NCI-H1105 treated with DMSO at 0.1 percent for 48 hours (cell line): ENCODE results near the gene KCND3.
A peak's percentile ranks its signal among the peaks of the same experiment; 100 is the strongest.
"Not testable (repeated sequence)": the region's sequence is repeated elsewhere in the genome, so short reads cannot be mapped to it uniquely, and the experiment has no call there.

Experiments
- DNase-seq: peaks from one replicate; lab custom pipeline; 2025; lab: John Stamatoyannopoulos, UW

Gene KCND3

DNA sequence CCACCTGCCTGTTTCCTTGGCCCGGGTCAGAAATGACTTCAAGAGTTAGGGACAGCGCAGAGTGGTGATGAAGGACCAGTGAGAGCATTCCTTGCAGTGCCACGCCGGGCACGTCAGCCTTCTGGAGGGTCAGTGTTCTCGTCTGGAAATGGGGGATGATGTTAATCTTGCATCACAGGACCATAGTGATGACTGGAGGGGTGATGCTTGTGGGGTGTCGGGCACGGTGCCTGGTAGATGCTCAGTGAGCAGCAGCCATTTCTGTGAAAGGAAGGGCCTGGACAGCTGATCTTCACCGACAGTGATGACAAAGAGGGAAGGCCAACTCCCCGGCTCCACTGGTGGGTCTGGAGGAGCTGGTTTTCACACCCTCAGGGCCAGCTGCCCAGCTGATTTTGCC is 177.6 kb downstream of the KCND3 start:
- no peak for DNase-seq

DNA sequence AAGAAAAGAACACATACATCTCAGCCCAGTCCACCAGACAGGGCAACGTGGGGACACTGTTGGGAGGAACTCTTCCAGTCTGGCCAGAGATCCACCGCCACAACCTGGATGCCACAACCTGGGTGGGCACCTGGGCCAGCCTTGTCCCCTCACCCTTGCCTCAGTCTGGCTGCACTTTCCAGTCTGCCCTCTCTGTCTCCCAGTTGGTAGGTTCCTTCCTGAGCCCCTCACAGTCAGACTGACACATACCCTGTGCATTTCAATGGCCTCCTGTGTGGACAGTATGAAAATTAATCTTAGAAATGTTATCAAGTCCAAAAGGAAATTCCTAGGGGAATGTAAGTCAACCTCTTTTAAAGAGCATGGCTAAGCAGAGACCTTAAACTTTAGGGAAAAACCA is 184.2 kb downstream of the KCND3 start:
- no peak for DNase-seq

DNA sequence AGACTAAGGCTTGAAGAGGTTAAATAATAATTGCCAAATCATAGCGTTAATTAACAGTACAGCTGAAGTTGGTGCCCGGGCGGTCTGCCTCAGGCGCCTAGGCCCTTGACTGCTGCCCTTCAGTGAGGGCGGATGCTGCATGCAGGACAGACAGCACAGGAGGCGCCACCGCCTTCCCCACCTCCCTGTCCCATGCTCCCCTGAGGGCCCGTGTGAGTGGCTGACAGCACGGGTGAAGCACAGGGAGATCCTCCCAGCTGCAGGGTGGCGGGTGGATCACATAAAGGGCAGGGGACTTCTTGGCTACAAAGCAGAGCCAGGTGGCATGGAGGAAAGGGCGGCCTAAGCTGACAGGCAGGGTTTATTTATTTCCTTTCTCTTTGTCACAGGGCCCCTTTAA is 184.7 kb downstream of the KCND3 start:
- DNase-seq, result no peak

DNA sequence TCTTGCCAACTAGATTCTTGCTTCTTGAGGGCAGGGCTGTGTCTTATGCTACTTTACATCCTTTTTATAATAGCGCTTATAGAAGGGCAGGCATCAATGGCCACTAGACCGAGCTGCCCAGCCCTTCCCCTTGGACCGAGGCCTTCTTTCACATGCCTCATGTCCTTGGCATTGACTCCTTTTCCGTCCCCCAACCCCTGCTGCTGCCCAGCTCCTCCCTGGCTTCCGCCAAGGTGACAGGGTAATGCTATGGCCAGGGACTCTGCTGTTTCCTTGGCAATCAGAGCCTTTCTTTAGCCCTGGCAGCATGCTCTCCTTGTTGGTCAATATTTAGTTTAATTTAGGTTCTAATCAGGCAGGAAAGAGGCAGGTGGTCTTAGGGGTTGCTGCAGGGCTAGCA is 185.5 kb downstream of the KCND3 start:
- no peak for DNase-seq

GRCh38 chr1:111802984-111803383 is 186.5 kb downstream of the KCND3 start:
- DNase-seq, result no peak

DNA sequence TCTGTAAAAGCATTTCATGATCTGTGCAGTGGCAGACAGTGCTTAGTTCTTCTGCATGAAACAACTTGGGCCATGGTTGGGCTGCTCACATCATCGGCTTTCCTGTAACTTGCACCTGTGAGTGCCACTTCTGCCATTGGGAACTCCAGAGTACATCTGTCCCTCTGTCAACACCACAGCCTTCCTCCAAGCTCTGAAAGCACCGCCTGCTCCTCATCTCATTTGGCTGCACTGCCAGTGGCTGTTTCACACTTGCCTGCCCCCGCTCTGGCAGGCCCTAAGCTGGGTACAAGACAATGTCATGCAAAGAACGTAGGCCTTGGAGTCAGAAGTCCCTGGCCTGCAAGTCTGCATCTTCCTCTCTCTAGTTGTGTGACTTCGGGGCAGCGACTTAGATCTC is 187.4 kb downstream of the KCND3 start:
- DNase-seq, result no peak

- DNase-seq, result no peak
These were observed 188.2 kb downstream of the KCND3 start for GRCh38 chr1:111801071-111801850.

GRCh38 chr1:111799722-111800121 is 189.7 kb downstream of the KCND3 start:
- DNase-seq, result not testable (repeated sequence)

DNA sequence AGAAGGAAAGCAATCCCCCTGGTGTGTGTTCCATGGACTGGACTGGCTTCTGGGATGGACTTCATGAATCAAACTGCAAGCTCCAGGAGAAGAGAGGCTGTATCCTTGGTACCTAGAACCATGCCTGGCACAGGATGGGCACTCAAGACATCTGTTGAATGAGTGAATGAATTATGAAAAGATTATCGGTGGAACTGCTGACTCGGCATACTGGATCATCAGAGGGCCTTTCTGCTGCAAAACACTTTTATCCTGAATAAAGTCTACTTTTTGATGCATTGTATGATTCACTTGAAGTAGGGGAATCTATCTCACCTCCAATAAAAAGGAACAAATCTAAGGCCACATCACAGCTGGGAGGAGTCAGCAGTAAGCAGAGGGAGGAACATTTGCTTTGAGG is 190.9 kb downstream of the KCND3 start:
- DNase-seq, result no peak

GRCh38 chr1:111795401-111795800 is 194.1 kb downstream of the KCND3 start:
- DNase-seq, result no peak

GRCh38 chr1:111793923-111794322 is 195.5 kb downstream of the KCND3 start:
- DNase-seq, result peak; percentile 31

GRCh38 chr1:111792249-111792648 is 197.2 kb downstream of the KCND3 start:
- DNase-seq, result no peak

DNA sequence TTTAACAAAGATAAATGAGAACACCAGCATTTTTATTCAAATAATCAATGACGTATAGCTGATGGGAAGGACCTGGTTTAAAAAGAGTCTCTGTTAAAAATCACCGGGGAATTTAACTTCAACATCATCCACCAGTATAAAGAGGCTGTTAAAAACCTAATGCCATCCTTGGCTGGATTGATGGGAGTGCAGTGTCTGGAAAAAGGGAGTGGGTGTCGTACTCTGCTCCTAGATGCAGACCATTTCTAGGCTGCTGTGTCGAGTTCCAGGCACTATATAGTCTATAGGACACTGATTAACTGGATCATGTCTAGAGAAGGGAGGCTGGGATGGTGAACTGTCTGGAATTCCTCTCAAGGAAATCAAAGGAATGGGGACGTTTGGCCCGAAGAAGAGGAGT is 197.7 kb downstream of the KCND3 start:
- no peak for DNase-seq

- DNase-seq, result peak; percentile 10
These were observed 199.7 kb downstream of the KCND3 start for GRCh38 chr1:111789666-111790316.

GRCh38 chr1:111789142-111789541 is 200.3 kb downstream of the KCND3 start:
- DNase-seq, result no peak

GRCh38 chr1:111786669-111787207 is 202.7 kb downstream of the KCND3 start:
- DNase-seq, result no peak

DNA sequence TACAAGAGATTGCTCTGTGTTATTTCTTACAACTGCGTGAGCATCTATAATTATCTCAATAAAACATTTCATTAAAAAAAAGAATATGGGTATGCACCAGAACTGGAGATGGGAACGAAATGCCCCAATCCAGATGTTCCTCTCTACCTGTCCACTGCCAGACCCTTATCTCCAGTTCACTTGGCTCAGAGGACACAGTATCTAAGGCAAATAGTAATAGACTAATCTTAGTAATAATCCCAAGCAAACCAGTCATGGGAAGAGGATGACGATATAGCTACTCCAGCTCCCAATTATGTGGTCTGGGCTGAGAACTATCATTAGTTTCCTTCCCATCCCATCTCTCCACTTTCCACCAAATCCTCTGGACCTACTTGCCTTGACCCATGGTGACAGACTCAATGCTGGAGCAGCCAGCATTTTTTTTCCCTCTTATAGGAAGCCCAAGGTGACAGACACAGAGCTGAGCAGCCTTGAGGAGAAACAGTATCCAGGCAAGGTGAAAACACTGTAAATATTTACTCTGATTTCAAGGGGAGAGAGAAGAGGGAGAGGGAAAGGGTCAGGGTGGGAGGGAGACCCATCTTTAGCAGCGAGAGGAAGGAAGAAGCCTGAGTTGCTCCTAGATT is 205.1 kb downstream of the KCND3 start:
- DNase-seq, result no peak

- DNase-seq, result no peak
These were observed 209.9 kb downstream of the KCND3 start for GRCh38 chr1:111779546-111779945.

GRCh38 chr1:111778541-111779051 is 210.9 kb downstream of the KCND3 start:
- no peak for DNase-seq

GRCh38 chr1:111778066-111778465 is 211.4 kb downstream of the KCND3 start:
- DNase-seq, result no peak

GRCh38 chr1:111777301-111777700 is 212.2 kb downstream of the KCND3 start:
- DNase-seq, result no peak

- DNase-seq, result no peak
These were observed 212.6 kb downstream of the KCND3 start for GRCh38 chr1:111776861-111777260.

DNA sequence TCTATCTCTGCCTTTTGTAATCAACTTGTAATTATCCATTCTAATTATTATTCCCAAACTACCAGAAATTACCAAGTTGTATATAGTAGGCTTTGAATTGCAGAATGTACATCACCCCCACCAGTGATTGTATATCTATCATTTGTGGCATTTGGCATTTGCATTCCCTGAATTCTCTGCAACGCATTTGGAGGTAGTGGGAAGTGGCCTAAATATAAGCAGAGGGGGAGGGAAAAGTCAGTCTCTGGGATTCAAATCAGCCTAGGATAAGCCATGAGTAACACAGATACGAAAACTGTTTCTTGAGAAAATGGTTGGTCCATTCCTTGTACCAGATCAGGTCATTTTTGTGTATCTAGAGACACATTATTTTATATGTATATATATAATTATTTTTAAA is 213.1 kb downstream of the KCND3 start:
- DNase-seq, result no peak
